ENCODE measurements around the gene PRTN3. TPM values are rescaled to one million over a fixed set of nuclear protein-coding genes. Genes with fewer than 3 reads are reported as not detected.

Gene PRTN3
- total RNA-seq, 1 donor from 2014 or later = not detected

DNA sequence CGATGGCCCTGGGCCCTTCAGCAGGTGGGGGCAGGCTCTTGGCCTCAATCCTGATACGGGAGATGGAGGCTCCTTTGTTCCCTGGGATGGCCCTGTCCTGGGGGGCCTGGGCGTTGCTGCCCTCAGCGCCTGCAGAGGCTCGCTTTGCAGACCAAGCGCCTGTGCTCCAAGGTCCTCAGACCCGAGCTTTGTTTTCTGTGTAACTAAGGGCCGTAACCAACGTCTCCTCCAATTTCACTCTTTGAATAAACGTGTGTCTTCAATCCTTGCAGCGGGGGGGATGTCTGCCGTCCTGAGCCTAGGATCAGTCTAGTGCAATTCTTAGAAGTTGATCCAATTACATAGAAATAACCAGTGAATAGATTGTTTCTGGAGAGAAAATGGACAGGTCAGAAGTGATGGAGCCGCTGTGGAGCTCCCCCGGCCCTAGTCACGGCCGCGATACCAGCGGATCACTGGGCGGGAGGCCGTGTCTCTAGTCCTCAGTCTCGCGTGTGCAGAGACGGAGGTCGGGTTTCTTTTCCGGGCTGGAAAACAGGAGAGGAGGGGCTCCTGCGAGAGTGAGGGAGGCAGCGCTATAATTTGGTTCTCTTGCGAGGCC lies 38.2 kb upstream of the PRTN3 start:
- intact Hi-C loops (cut with micrococcal nuclease) = no loop called here

DNA sequence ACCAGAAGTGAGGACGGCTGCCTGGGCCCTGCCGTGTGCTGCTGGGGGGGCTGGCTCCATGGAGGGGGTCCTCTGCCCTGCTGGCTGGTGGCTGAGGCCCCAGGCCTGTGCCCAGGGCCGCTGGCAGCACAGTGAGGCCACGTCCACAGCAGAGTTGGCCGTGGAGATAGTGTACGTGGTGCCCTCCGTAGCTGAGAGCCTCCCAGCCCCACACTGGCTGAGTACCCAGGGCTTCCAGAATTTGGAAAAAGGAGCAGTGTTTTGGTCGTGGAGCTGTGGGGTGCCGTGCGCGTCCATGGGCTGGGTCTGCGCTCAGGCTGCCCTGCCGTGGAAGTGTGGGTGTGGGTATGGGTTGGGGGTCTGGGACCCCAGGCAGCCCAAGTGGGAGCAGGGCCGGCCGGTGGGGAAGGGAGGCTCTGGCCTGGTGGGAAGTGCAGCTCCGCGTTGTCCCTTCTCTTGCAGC lies 37.7 kb upstream of the PRTN3 start:
- intact Hi-C loops (cut with micrococcal nuclease) = no loop called here

DNA sequence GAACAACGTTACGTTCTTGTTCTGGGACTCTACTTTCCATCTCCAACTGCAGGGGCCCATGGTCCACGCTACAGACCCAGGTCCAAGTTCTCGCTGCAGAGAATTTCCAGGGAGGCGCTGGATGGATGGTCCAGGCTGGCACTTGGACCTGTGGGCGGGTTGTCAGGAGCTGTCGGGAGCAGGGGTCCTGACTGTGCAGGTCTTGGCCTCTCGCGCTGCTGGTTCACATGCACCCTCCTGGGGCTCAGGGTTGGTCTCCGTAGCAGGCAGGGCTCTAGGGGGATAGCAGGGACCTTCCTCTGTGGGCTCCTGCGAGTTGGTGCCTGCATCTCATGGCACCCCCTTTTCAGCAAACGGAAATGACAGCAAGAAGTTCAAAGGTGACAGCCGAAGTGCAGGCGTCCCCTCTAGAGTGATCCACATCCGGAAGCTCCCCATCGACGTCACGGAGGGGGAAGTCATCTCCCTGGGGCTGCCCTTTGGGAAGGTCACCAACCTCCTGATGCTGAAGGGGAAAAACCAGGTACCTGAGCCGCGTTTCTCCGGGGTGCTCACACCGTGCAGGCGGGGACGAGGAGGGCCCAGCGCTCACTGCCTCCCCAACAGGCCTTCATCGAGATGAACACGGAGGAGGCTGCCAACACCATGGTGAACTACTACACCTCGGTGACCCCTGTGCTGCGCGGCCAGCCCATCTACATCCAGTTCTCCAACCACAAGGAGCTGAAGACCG lies 36.9 kb upstream of the PRTN3 start:
- intact Hi-C loops (cut with micrococcal nuclease) = no loop called here

DNA sequence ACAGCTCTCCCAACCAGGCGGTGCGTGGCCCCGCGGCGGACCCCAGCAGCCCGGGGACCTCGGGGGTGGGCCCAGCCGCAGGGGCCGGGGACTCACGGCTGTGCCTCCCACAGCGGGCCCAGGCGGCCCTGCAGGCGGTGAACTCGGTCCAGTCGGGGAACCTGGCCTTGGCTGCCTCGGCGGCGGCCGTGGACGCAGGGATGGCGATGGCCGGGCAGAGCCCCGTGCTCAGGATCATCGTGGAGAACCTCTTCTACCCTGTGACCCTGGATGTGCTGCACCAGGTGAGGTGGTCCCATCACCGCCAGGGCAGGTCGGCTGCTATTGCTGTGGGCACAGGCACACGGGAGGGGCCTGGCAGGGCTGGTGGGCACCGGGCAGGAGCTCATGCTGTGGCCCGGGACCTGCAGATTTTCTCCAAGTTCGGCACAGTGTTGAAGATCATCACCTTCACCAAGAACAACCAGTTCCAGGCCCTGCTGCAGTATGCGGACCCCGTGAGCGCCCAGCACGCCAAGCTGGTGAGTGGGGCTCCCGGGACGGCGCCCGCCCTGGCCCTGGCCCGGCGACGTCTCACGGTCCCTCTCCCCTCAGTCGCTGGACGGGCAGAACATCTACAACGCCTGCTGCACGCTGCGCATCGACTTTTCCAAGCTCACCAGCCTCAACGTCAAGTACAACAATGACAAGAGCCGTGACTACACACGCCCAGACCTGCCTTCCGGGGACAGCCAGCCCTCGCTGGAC lies 36.2 kb upstream of the PRTN3 start:
- intact Hi-C loops (cut with micrococcal nuclease) = no loop called here

DNA sequence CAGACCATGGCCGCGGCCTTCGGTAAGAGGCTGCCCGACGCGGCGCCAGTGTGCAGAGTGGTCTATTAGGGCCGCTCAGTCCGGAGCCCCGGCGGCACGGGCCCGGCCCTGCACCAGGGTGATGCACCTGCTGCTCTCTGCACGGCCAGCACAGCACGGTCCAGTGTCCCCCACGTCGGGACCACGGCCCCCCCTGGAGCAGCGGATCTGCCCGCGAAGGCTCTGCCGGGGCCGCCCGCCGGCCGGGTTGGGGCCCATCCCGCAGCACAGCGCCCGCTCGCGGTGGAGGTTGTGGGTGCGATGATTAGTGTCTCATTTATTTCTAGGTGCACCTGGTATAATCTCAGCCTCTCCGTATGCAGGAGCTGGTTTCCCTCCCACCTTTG lies 35.6 kb upstream of the PRTN3 start:
- intact Hi-C loops (cut with micrococcal nuclease) = no loop called here

DNA sequence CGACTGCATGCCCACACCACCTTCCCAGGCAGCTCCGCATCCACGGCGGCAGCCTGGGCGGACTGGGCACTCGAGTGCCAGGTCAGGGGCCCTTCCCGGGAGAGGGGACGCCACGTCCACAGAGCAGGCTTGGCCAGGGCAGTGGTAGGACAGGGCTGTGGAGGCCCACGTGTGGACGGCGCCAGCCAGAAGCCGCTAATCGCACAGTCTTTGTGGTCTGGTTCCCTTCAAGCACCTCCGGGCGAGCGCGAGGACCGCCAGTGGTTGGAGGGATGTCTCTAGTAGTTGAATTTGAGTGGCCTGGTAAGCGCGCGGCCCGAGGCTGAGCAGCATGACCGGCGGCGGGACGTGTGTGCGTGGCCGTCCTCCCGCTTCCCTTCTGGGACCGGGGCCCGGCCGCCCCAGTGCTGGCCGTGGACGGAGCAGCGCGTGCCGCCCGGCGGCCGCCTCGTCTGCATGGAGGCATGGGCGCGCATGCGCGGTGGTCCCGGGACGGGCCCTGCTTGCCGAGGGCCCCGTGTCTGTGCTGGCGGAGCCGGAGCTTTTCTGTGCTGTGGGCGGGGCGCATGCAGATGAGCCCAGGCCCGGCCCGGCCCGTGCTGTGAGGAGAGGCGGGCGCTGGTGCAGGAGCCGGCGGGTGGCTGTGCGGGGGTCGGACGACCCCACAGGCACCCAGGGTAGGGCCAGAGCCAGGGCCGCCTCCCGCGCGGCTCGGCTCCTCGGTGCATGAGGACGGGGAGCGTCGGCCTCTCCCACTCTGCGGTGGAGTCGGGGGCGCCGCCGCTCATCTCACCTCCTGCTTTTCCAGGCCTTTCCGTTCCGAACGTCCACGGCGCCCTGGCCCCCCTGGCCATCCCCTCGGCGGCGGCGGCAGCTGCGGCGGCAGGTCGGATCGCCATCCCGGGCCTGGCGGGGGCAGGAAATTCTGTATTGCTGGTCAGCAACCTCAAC lies 34.9 kb upstream of the PRTN3 start:
- intact Hi-C loops (cut with micrococcal nuclease) = no loop called here

DNA sequence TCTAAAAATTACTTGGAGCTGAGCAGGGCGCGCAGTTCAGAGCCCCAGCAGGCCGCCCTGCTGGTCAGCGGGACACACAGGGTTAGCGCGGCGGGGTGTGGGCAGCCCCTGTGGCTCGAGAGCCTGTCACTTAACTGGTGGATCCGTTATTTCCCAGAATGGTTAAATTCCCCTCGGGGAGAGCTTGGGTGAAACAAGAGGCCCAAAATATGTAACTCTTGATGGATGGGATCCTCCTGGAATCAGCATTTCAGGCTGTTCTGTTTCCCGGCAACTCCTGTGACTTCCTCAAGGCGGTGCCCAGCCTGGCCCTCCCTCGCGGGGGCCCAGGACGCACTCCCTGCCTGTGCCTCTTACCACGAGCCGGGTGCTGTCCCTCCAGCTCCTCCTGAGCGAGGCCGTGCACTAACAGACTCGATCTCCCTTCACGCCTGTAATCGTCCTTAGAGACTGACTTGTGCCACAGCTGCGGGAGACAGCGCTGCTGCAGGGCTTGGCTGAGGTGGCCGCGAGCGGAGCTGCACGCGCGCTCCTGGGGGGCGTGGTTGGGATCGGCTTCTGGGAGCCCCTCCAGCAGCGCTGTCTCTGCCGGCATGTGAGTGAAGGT lies 33.9 kb upstream of the PRTN3 start:
- intact Hi-C loops (cut with micrococcal nuclease) = no loop called here

DNA sequence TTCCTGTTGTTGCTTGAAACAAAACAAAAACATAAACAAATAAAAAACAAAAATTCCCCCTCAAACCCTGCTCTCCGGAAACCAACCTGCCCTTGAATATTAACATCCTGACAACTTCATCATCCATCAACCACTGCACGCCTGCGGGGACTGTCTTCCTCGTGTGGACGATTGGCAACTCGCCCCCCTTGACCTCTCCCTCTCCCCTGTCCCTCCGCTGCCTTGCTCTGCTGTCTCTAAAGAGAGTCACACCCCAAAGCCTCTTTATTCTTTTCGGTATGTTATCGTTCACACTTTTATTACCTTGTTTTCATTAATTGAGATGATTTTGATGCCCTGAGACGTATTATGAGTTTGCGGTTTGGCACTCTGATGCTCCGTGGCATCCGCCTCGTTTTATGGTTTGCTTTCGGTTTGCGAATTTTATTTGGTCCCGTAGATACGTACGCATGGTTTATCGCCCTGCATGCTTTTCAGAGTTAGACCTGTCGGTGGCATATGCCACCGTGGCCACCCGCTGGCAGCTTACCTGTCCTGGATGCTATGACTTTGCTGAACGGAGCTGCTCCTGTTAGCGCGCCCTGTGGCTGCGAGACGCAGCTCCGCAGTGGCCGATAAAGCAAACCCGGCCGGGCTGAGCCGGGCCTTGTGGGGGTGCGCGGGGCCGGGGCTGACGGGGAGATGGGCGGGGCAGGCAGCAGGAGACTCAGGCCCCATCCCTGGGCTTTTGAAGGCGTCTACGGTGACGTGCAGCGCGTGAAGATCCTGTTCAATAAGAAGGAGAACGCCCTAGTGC lies 33.0 kb upstream of the PRTN3 start:
- intact Hi-C loops (cut with micrococcal nuclease) = no loop called here

DNA sequence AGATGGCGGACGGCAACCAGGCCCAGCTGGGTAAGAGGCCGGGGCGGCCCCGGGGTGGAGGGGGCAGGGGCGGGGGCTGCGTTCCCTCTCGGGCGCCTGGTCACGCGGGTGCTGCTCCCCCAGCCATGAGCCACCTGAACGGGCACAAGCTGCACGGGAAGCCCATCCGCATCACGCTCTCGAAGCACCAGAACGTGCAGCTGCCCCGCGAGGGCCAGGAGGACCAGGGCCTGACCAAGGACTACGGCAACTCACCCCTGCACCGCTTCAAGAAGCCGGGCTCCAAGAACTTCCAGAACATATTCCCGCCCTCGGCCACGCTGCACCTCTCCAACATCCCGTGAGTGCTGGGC lies 32.4 kb upstream of the PRTN3 start:
- intact Hi-C loops (cut with micrococcal nuclease) = no loop called here

DNA sequence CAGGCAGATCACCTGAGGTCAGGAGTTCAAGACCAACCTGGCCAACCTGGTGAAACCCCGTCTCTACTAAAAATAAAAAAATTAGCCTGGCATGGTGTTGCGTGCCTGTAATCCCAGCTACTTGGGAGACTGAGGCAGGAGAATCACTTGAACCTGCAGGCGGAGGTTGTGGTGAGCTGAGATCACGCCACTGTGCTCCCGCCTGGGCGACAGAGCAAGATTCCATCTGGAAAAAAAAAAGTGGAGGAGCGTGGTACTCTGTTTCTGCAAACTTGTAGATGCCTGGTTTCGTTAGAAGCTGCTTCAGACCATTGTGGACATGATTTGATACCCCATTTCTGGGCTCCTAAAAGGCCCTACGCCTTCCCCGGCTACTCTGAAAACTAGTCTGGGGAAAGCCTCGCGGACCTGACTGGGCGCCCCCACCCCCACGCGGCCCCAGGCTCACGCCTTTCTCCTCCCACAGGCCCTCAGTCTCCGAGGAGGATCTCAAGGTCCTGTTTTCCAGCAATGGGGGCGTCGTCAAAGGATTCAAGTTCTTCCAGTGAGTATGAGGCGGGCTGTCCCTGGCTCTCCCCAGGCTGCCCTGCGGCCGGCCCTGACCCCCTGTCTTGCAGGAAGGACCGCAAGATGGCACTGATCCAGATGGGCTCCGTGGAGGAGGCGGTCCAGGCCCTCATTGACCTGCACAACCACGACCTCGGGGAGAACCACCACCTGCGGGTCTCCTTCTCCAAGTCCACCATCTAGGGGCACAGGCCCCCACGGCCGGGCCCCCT lies 30.5 kb upstream of the PRTN3 start:
- intact Hi-C loops (cut with micrococcal nuclease) = no loop called here

DNA sequence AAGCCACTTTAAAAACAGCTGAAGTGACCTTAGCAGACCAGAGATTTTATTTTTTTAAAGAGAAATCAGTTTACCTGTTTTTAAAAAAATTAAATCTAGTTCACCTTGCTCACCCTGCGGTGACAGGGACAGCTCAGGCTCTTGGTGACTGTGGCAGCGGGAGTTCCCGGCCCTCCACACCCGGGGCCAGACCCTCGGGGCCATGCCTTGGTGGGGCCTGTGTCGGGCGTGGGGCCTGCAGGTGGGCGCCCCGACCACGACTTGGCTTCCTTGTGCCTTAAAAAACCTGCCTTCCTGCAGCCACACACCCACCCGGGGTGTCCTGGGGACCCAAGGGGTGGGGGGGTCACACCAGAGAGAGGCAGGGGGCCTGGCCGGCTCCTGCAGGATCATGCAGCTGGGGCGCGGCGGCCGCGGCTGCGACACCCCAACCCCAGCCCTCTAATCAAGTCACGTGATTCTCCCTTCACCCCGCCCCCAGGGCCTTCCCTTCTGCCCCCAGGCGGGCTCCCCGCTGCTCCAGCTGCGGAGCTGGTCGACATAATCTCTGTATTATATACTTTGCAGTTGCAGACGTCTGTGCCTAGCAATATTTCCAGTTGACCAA lies 29.8 kb upstream of the PRTN3 start:
- intact Hi-C loops (cut with micrococcal nuclease) = no loop called here

DNA sequence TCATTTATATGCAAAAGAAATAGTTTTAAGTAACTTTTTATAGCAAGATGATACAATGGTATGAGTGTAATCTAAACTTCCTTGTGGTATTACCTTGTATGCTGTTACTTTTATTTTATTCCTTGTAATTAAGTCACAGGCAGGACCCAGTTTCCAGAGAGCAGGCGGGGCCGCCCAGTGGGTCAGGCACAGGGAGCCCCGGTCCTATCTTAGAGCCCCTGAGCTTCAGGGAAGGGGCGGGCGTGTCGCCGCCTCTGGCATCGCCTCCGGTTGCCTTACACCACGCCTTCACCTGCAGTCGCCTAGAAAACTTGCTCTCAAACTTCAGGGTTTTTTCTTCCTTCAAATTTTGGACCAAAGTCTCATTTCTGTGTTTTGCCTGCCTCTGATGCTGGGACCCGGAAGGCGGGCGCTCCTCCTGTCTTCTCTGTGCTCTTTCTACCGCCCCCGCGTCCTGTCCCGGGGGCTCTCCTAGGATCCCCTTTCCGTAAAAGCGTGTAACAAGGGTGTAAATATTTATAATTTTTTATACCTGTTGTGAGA lies 29.2 kb upstream of the PRTN3 start:
- intact Hi-C loops (cut with micrococcal nuclease) = no loop called here

DNA sequence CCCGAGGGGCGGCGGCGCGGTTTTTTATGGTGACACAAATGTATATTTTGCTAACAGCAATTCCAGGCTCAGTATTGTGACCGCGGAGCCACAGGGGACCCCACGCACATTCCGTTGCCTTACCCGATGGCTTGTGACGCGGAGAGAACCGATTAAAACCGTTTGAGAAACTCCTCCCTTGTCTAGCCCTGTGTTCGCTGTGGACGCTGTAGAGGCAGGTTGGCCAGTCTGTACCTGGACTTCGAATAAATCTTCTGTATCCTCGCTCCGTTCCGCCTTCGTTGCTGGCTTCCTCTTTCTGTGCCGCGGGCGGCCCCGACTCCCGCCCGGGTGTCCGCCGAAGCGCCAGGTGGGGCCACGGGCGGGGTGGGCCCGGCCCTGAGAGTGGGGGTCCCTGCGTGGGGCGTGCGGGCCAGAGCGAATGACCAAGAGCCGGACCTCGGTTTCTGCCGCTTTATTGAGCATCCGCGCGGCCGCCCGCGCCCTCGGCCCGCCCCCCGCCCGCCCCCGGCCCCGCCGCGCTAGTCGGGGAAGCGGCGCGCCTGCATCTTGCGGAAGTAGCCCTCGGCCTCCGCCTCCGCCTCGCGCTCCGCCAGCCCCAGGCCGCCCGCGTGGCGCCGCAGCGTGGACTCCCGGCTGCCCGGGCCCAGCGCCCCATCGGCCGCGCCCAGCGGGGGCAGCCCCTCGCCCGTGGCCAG lies 28.6 kb upstream of the PRTN3 start:
- intact Hi-C loops (cut with micrococcal nuclease) = no loop called here

DNA sequence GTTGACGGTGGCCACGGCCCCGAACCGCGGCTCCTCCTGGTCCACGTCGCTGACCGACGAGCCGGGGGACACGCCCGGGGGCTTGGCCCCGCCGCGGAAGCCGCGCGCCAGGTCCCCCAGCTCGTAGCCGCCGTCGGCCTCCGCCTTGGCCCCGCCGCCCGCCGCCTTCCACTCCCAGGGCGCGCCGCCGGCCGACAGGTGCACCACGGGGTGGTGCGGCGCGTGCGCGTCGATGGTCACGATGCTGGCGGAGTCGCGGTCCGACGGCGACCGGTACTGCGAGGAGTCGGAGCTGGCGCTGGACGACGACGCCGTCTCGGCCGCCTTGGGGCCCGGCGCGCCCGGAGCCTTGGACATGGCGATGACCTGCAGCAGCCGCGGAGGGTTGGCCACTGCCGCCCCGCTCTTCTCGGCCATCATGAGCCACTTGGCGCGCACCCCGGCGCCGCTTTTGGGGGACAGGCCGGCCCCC lies 28.0 kb upstream of the PRTN3 start:
- intact Hi-C loops (cut with micrococcal nuclease) = no loop called here

DNA sequence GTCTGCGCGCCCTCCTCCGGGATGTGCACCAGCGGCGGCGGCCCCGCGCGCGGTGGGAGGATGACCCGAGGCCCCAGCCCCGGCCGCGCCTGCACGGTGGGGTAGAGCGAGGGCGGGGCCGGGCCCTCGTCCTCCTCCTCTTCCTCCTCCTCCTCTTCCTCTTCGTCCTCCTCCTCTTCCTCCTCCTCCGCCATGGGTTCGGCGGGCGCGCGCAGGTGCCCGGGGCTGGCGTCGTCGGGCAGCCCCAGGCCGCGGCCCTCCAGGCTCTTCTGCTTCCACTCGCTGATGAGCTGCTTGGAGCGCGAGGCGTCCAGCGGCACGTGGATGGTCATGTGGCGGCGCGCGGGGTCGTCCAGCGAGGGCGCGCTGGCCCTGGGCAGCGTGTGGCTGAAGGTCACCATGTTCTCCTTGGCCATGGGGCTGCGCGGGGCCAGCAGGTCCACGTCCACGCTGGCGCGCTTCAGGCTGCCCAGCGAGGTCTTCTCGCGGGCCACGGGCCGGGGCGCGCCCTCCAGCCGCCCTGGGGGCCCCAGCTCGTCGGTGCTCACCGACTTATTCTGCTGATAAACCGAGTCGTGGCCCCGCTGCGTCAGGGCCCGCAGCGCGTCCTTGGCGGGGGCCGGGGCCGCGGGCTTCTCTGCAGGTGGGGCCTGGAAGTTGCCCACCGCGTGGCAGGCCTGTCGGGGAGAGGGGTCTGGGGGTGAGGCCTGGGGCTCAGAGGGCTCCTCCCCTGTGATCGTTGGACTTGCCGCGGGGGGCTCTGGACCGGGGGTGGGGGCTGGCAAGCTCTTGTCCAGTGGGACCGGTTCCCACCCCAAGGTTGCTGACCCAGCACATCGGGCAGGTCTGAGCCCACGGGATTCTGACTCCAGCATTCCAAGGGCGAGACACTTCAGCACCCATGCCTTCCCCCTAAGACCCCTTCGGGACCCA lies 27.3 kb upstream of the PRTN3 start:
- intact Hi-C loops (cut with micrococcal nuclease) = no loop called here

DNA sequence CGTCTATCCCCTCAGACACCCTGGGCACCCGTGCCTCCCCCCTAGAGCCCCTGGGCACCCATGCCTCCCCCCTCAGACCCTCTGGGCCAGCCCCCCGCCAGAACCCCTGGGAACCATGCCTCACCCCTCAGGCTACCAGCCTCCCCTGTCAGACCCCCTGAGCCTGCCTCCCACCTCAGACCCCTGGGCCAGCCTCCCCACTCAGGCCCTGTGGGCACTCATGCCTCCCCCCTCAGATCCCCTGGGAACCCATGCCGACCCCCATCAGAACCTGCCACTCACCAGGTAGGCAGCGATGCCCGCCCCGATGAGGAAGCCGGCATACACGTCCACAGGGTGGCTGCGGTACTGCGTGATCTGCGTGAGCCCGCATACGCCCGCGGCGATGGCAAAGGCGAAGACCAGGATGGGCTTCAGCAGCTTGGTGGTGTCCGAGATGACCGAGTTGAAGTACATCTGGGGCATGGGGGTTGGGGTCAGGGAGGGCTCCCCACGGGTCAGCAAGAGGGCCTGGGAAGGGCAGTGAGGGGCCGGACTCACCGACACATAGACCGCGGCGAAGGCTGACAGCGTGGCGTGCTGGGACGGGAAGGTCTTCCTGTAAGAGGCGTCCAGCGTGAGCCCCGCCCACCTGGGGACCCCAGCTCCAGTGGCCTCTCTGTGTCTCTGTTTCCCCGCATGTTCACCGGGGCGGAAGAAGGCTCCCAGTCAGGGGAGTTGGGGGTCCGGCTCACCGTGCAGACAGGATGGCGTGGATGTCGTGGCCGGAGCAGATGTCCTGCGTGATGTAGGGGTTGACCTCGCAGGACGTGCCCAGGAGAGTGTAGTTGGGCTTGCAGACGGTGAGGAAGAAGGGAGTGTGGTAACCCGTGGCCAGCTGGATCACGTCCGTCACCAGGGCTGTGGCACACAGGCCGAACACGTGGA lies 26.4 kb upstream of the PRTN3 start:
- intact Hi-C loops (cut with micrococcal nuclease) = no loop called here

Measured in T-helper 1 cell treated with Interleukin-12 subunit alpha and Interleukin-12 subunit beta and Interleukin-4 antibody, amounts not matched to agents 30 ng/mL and 1 ng/mL, for 36 hours (primary cell).